Activated CD4-positive, alpha-beta T cell treated with anti-CD3 and anti-CD28 coated beads for 36 hours (primary cell): Measurements from ENCODE around the gene ABCD4. TPM values are rescaled to one million over a fixed set of nuclear protein-coding genes. Genes with fewer than 3 reads are reported as not detected.

Experiments used
- ATAC-seq: fragments of 200-7000 bp; cut with Tn5 transposase; one replicate; pipeline ENCODE4 v1.10.0; 2021; ENCODE audit warnings: mild to moderate bottlenecking, moderate library complexity
- CTCF ChIA-PET: fragments of 350-600 bp; sonication (Branson Sonifier 250); formaldehyde crosslinking; loops from one replicate; lab custom pipeline; 2021; ENCODE audit warnings: antibody characterized with exemption; lab: Charles Lee
- POLR2A ChIA-PET: fragments of 350-600 bp; sonication (Branson Sonifier 250); formaldehyde crosslinking; loops from one replicate; lab custom pipeline; 2021; ENCODE audit warnings: antibody characterized with exemption, inconsistent platforms; lab: Charles Lee
- DNase-seq: peaks from one replicate; pipeline ENCODE4 v3.0.0-alpha.2; 2020
- H3K27ac Mint-ChIP-seq: one replicate; pipeline ENCODE4 v1.8.0; 2021; ENCODE audit warnings: mixed read lengths
- H3K27me3 Mint-ChIP-seq: one replicate; pipeline ENCODE4 v1.8.0; 2021; ENCODE audit warnings: mixed read lengths
- H3K36me3 Mint-ChIP-seq: one replicate; pipeline ENCODE4 v1.8.0; 2021; ENCODE audit warnings: low read depth, mixed read lengths
- H3K4me1 Mint-ChIP-seq: one replicate; pipeline ENCODE4 v1.8.0; 2021; ENCODE audit warnings: mixed read lengths
- H3K4me3 Mint-ChIP-seq: one replicate; pipeline ENCODE4 v1.8.0; 2021; ENCODE audit warnings: mild to moderate bottlenecking, moderate library complexity, mixed read lengths
- H3K9me3 Mint-ChIP-seq: one replicate; pipeline ENCODE4 v1.8.0; 2021; ENCODE audit warnings: low read depth, mixed read lengths
- intact Hi-C, 2 experiments: fragments of 100-400 bp; cut with DNase I in 1 of 2; cut with micrococcal nuclease in 1 of 2; formaldehyde crosslinking; loops; one replicate each; pipeline versions ENCODE4 v1.14.2 to v1.15.1; 2022 to 2024; cut with DNase I, micrococcal nuclease
- total RNA-seq, 2 experiments: library from RNA; stranded (reverse); gene quantifications; one replicate each; pipeline ENCODE4 v1.2.3, GENCODE V29; 2021

The ABCD4 gene
- total RNA-seq, 2 experiments from 2014 or later, result 43.0 to 43.1 TPM

- no peak overlapping the region for H3K4me3 Mint-ChIP-seq
- H3K27ac Mint-ChIP-seq, result no peak overlapping the region
- peaks cover 3% of the 10 kb centered on the region for H3K27me3 Mint-ChIP-seq
- CTCF ChIA-PET, result interaction anchor here (0.5 to 1.6 kb wide), 10 partner anchors 8 to 527 kb away, joined by 3 to 4 read pairs (median 3); no protein-coding TSS in a partner anchor
- no peaks in the 10 kb centered on the region for H3K9me3 Mint-ChIP-seq
- POLR2A ChIA-PET, result interaction anchor here (0.8 kb wide), 1 partner anchor 16 kb away, joined by 3 read pairs; no protein-coding TSS in a partner anchor
- ATAC-seq, result no peak
- intact Hi-C loops, result no loop called here
- H3K36me3 Mint-ChIP-seq, result no peaks in the 10 kb centered on the region
- peaks cover 7% of the 10 kb centered on the region for H3K4me1 Mint-ChIP-seq
- DNase-seq, result no peak
These were observed 44.0 kb downstream of the ABCD4 start for GRCh38 chr14:74258764-74259035.

DNA sequence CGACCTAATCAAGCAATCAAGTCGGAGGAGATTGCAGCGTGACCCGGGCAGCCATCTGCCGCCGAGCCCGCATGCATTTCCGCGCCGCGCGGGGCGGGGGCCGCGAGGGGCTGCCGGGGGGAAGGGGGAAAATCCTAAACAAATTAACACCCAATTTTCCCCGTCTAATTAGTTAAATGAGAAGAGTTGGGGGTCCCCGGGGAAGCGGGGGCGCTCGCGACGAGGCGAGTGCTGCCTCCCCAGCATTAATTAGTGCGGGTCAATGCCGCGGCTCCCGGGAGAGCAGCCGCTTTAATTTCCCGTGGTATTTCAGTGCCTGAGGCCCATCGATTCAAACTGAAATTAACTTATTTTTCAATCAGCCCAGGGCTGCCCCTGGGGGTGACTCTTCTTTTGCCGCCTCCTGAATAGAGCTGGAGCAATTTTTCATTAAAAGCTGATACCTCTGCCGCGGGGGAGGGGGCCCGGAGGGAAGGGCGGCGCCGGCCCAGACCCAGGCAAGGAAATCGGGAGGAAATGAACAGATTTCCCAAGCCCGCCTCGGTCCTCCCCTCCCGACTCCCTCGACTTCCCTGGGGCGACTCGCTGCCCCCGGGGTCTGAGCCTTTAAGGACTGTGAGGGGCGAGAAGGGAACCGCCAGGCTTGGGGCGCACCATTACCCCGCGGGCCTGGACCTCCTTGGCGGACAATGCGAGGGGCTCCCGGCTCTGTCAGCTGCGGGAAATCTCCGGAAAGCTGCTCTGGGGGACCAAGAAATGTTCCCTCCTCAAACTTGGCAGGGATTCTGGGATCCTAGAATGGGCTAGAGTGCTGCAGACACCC is 44.6 kb downstream of the ABCD4 start:
- no peak for DNase-seq
- Mint-ChIP-seq H3K4me3 (peak overlapping the region; percentile 69), H3K4me1 (peaks cover 7% of the 10 kb centered on the region), H3K36me3 (no peaks in the 10 kb centered on the region), H3K27ac (no peak overlapping the region), H3K27me3 (peaks cover 3% of the 10 kb centered on the region), H3K9me3 (no peaks in the 10 kb centered on the region)
- ATAC-seq, result no peak
- ChIA-PET CTCF (interaction anchor here (0.6 to 2.2 kb wide), 12 partner anchors 8 to 526 kb away, joined by 3 to 9 read pairs (median 3); no protein-coding TSS in a partner anchor), POLR2A (interaction anchor here (0.8 kb wide), 1 partner anchor 16 kb away, joined by 3 read pairs; no protein-coding TSS in a partner anchor)
- intact Hi-C loops, result loop anchor here in 1 of 2 experiments (1.0 kb wide), 5 partner anchors 41 to 235 kb away; partner anchors contain the start of genes ABCD4, ALDH6A1, ISCA2 and LIN52

GRCh38 chr14:74257078-74257940 is 45.4 kb downstream of the ABCD4 start:
- Mint-ChIP-seq H3K4me1 (peaks cover 7% of the 10 kb centered on the region), H3K27ac (peak overlapping the region; percentile 42), H3K9me3 (no peaks in the 10 kb centered on the region), H3K4me3 (peak overlapping the region; percentile 69), H3K27me3 (peaks cover 3% of the 10 kb centered on the region), H3K36me3 (no peaks in the 10 kb centered on the region)
- CTCF ChIA-PET, result interaction anchor here (0.6 to 2.2 kb wide), 14 partner anchors 10 to 157 kb away, joined by 3 to 9 read pairs (median 3); no protein-coding TSS in a partner anchor
- POLR2A ChIA-PET, result no interaction called here
- intact Hi-C loops, result loop anchor here in 1 of 2 experiments (1.0 kb wide), 5 partner anchors 40 to 236 kb away; partner anchors contain the start of genes ABCD4, ALDH6A1, ISCA2 and LIN52
- DNase-seq, result peak; percentile 77
- ATAC-seq, result peak; percentile 89

GRCh38 chr14:74255281-74255680 is 47.5 kb downstream of the ABCD4 start:
- POLR2A ChIA-PET, result no interaction called here
- CTCF ChIA-PET, result interaction anchor here (0.7 to 1.5 kb wide), 3 partner anchors 17 to 776 kb away, joined by 3 to 5 read pairs (median 3); partner anchors contain the start of gene VSX2
- no peak for DNase-seq
- intact Hi-C loops, result no loop called here
- Mint-ChIP-seq H3K9me3 (no peaks in the 10 kb centered on the region), H3K27ac (no peak overlapping the region), H3K27me3 (peaks cover 9% of the 10 kb centered on the region), H3K4me3 (no peak overlapping the region), H3K36me3 (no peaks in the 10 kb centered on the region), H3K4me1 (peaks cover 13% of the 10 kb centered on the region)
- ATAC-seq, result no peak

DNA sequence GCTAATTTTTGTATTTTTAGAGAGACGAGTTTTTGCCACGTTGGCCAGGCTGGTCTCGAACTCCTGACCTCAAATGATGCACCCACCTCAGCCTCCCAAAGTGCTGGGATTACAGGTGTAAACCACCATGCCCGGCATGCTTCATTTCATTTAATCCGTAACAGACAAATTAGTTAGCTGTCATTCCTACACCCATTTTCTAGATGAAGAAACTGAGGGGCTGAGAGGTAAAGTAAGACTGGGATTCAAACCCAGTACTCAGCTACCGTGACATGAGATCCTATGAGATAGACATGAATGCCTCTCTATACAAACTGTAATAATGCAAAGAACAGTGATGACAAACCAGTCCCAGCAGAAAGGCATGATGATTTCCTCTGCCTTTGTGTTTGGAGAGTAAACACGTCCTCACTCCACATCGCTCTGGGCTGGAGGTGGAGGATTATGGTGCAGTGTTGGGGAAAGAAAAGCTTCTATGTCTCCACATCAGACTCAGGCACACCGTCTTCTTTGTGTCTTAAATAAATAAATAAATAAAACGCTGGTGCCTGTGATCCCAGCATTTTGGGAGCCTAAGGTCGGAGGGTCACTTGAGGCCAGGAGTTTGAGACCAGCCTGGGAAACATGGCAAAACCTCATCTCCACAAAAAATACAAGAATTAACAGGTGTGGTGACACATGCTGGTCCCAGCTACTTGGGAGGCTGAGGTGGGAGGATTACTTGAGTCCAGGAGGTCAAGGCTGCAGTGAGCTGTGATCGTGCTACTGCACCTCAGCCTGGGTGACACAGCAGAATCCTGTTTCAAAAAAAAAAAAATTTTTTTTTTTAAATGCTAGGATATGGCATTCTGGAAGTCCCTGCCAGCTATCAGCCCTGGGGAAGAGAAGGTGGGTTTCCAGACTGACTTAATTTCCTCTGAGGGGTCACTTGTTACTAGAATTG is 53.0 kb downstream of the ABCD4 start:
- H3K4me3 Mint-ChIP-seq, result no peak overlapping the region
- POLR2A ChIA-PET, result interaction anchor here (0.6 kb wide), 1 partner anchor 298 kb away, joined by 5 read pairs; no protein-coding TSS in a partner anchor
- intact Hi-C loops, result no loop called here
- no peaks in the 10 kb centered on the region for H3K36me3 Mint-ChIP-seq
- CTCF ChIA-PET, result interaction anchor here (0.6 to 3.3 kb wide), 9 partner anchors 9 to 943 kb away, joined by 3 to 12 read pairs (median 3); no protein-coding TSS in a partner anchor
- DNase-seq, result no peak
- peaks cover 36% of the 10 kb centered on the region for H3K27me3 Mint-ChIP-seq
- H3K4me1 Mint-ChIP-seq, result peaks cover 7% of the 10 kb centered on the region
- no peak for ATAC-seq
- no peak overlapping the region for H3K27ac Mint-ChIP-seq
- no peaks in the 10 kb centered on the region for H3K9me3 Mint-ChIP-seq

DNA sequence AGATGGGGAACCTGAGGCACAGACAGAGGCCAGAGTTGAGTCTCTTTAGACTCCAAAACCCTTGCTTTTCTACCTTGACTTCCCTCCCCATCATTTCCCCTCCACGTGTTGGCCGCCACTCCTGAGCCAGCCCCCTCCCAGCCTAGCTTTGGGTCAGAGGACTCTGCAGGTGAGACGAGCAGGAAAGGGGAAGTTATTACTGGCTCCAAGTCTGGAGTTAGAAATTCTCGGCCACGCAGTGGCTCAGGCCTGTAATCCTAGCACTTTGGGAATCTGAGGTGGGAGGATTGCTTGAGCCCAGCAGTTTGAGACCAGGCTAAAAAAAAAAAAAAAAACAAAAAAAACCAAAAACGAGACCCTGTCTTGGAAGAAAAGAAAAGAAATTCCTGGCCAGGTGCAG is 54.7 kb downstream of the ABCD4 start:
- H3K9me3 Mint-ChIP-seq, result no peaks in the 10 kb centered on the region
- peaks cover 7% of the 10 kb centered on the region for H3K4me1 Mint-ChIP-seq
- DNase-seq (no peak), ATAC-seq (no peak)
- H3K36me3 Mint-ChIP-seq, result no peaks in the 10 kb centered on the region
- peaks cover 51% of the 10 kb centered on the region for H3K27me3 Mint-ChIP-seq
- H3K27ac Mint-ChIP-seq, result no peak overlapping the region
- H3K4me3 Mint-ChIP-seq, result no peak overlapping the region
- CTCF ChIA-PET, result interaction anchor here (1.1 kb wide), 1 partner anchor 186 kb away, joined by 4 read pairs; no protein-coding TSS in a partner anchor
- intact Hi-C loops, result no loop called here
- POLR2A ChIA-PET, result no interaction called here

GRCh38 chr14:74246542-74246941 is 56.2 kb downstream of the ABCD4 start:
- intact Hi-C loops, result no loop called here
- Mint-ChIP-seq H3K36me3 (no peaks in the 10 kb centered on the region), H3K27ac (no peak overlapping the region), H3K9me3 (no peaks in the 10 kb centered on the region), H3K27me3 (peaks cover 62% of the 10 kb centered on the region), H3K4me1 (peaks cover 10% of the 10 kb centered on the region), H3K4me3 (no peak overlapping the region)
- CTCF ChIA-PET, result interaction anchor here (0.6 to 2.0 kb wide), 5 partner anchors 10 to 94 kb away, joined by 3 to 9 read pairs (median 4); no protein-coding TSS in a partner anchor
- DNase-seq (no peak), ATAC-seq (no peak)
- POLR2A ChIA-PET, result interaction anchor here (0.6 kb wide), 1 partner anchor 161 kb away, joined by 3 read pairs; no protein-coding TSS in a partner anchor

- peaks cover 14% of the 10 kb centered on the region for H3K4me1 Mint-ChIP-seq
- no peaks in the 10 kb centered on the region for H3K36me3 Mint-ChIP-seq
- ATAC-seq (no peak), DNase-seq (no peak)
- H3K27me3 Mint-ChIP-seq, result peaks cover 69% of the 10 kb centered on the region
- intact Hi-C loops, result no loop called here
- CTCF ChIA-PET, result interaction anchor here (0.6 to 2.0 kb wide), 3 partner anchors 11 to 53 kb away, joined by 3 to 9 read pairs (median 3); no protein-coding TSS in a partner anchor
- POLR2A ChIA-PET, result no interaction called here
- H3K27ac Mint-ChIP-seq, result no peak overlapping the region
- no peaks in the 10 kb centered on the region for H3K9me3 Mint-ChIP-seq
- H3K4me3 Mint-ChIP-seq, result no peak overlapping the region
These were observed 57.4 kb downstream of the ABCD4 start for GRCh38 chr14:74245292-74245691.

DNA sequence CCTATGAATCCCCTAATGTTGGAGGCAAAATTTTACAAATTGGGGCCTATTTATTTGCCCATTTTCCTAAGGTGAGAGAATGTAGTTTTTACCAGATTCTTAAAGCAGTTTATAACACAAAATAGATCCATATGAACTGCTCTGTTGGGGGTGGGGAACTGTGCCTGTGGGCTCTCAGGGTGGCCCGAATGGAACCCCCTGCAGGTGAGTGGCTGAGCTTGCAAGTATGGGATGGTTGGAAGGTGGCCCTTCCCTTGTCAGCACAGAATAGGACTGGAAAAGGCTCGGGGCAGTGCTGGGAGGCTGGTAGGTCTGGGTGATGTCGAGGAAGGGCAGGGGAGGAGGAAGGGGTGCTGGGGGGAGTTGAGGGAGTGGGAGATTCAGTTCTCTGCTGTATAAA is 58.6 kb downstream of the ABCD4 start:
- ChIA-PET CTCF (interaction anchor here (0.8 kb wide), 1 partner anchor 26 kb away, joined by 3 read pairs; no protein-coding TSS in a partner anchor), POLR2A (no interaction called here)
- no peak overlapping the region for H3K27ac Mint-ChIP-seq
- ATAC-seq (no peak), DNase-seq (no peak)
- H3K9me3 Mint-ChIP-seq, result no peaks in the 10 kb centered on the region
- no peak overlapping the region for H3K4me3 Mint-ChIP-seq
- H3K36me3 Mint-ChIP-seq, result no peaks in the 10 kb centered on the region
- peaks cover 15% of the 10 kb centered on the region for H3K4me1 Mint-ChIP-seq
- intact Hi-C loops, result no loop called here
- peaks cover 69% of the 10 kb centered on the region for H3K27me3 Mint-ChIP-seq

DNA sequence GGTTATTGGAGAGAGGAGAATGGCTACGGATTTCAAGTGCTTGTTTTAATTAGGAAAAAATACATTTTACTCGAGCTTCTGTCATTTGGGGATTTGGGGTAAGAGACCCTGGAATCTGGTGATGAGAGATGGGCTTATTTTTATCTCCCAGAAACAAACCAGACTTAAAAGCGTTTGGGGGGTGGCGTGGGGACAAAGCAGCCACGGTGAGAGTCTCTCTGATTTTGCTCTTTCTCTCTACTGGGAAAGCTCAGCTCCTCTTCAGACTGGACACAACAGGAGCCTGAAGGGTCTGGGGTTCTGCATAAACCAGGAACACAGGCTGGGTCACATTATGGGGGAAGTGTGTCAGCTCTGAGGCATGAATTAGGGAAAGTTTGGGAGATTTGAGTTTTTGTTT is 59.7 kb downstream of the ABCD4 start:
- no peak for ATAC-seq
- POLR2A ChIA-PET, result no interaction called here

More for the DNA sequence above, 59.7 kb downstream of the ABCD4 start:
- Mint-ChIP-seq H3K36me3 (no peaks in the 10 kb centered on the region), H3K4me3 (no peak overlapping the region), H3K27me3 (peaks cover 75% of the 10 kb centered on the region), H3K27ac (no peak overlapping the region), H3K9me3 (no peaks in the 10 kb centered on the region), H3K4me1 (peaks cover 15% of the 10 kb centered on the region)
- intact Hi-C loops, result no loop called here
- no peak for DNase-seq
- CTCF ChIA-PET, result interaction anchor here (0.6 to 1.6 kb wide), 4 partner anchors 8 to 663 kb away, joined by 3 to 7 read pairs (median 3); no protein-coding TSS in a partner anchor
